Sigmoid colon (tissue), 7 donors: ENCODE results near the gene WDR11. TPM values are rescaled to one million over a fixed set of nuclear protein-coding genes. Genes with fewer than 3 reads are reported as not detected.

Source experiments
- DNase-seq: peaks from one replicate; pipeline ENCODE4 v3.0.0-alpha.2; 2019
- H3K27ac ChIP-seq, 4 donors: fragments of 200-600 bp; sonication (generic); one replicate each; pipeline ENCODE4 v1.5.1; 2016 to 2019; ENCODE audit warnings: mild to moderate bottlenecking in 1 of 4
- H3K27me3 ChIP-seq, 3 donors: fragments of 200-600 bp; sonication (generic); one replicate each; pipeline ENCODE4 v1.5.1; 2019; ENCODE audit warnings: mild to moderate bottlenecking in 1 of 3
- H3K36me3 ChIP-seq, 4 donors: fragments of 200-600 bp; sonication (generic); one replicate each; pipeline ENCODE4 v1.5.1; 2016 to 2019
- H3K4me1 ChIP-seq, 4 donors: fragments of 200-600 bp; sonication (generic); one replicate each; pipeline ENCODE4 v1.5.1; 2017 to 2019
- H3K4me3 ChIP-seq, 4 donors: fragments of 200-600 bp; sonication (generic); one replicate each; pipeline ENCODE4 v1.5.1; 2017 to 2019; ENCODE audit warnings: mild to moderate bottlenecking in 2 of 4, moderate library complexity in 1 of 4
- H3K9me3 ChIP-seq, 4 donors: fragments of 200-600 bp in 3 of 4; sonication (generic) in 3 of 4; one replicate each; pipeline versions ENCODE4 v1.5.1 to v1.6.1; 2013 to 2019
- CTCF ChIP-seq, 4 experiments: fragments of 450-650 bp in 3 of 4; fragments of 200-600 bp in 1 of 4; IDR thresholded peaks; one replicate each; pipeline ENCODE4 v1.5.1; 2016 to 2019; ENCODE audit warnings: antibody characterized with exemption in 4 of 4, mild to moderate bottlenecking in 3 of 4, moderate library complexity in 2 of 4
- EP300 ChIP-seq, 4 donors: sonication (generic); formaldehyde crosslinking; IDR thresholded peaks; one replicate each; pipeline ENCODE4 v1.6.1; 2017; ENCODE audit warnings: antibody characterized with exemption in 4 of 4
- POLR2A ChIP-seq, 2 donors: fragments of 450-650 bp; IDR thresholded peaks; one replicate each; pipeline ENCODE4 v1.6.1; 2016; ENCODE audit warnings: antibody characterized with exemption in 2 of 2, mild to moderate bottlenecking in 2 of 2, moderate library complexity in 2 of 2
- POLR2AphosphoS5 ChIP-seq, 4 donors: sonication (generic); formaldehyde crosslinking; IDR thresholded peaks; one replicate each; pipeline ENCODE4 v1.6.1; 2017; ENCODE audit warnings: antibody characterized with exemption in 4 of 4
- WGBS, 2 donors: extraction: QIAGEN DNeasy Blood & Tissue Kit; methylation state at CpG; one replicate each; pipeline ENCODE4 v1.1.7; 2013; 5-methylcytosine and 5-hydroxymethylcytosine counted together
- intact Hi-C: fragments of 100-400 bp; cut with DNase I; formaldehyde crosslinking; loops from one replicate; pipeline ENCODE4 v1.15.1; 2023
- polyA plus RNA-seq, 3 donors: library from polyadenylated mRNA; stranded (reverse); fragments of 200-250 nt; gene quantifications; one replicate each; pipeline ENCODE4 v1.2.3, GENCODE V29; 2013
- total RNA-seq, 4 donors: library from RNA; depleted of rRNA; stranded (reverse); fragments of >200 nt; gene quantifications; one replicate each; pipeline ENCODE4 v1.1.0, GENCODE V29; 2016
- donor health status: healthy with polysubstance abuse.
- donor health status: Bipolar disorder and iron deficiency.
- donor health status: healthy.

The WDR11 gene
- total and polyA plus RNA-seq, 7 donors: 18.5 to 65.1 (median 40.3) TPM

GRCh38 chr10:120873741-120874140, 22.6 kb downstream of the WDR11 start:
- TF ChIP-seq CTCF (IDR thresholded peaks at IDR 0.05) (no peak), EP300 (IDR thresholded peaks at IDR 0.05) (no peak), POLR2A (IDR thresholded peaks at IDR 0.05) (no peak), POLR2AphosphoS5 (IDR thresholded peaks at IDR 0.05) (no peak)
- Histone ChIP-seq H3K36me3 (peaks cover 0 to 83% (median 24%) of the 10 kb centered on the region in 4 donors), H3K4me3 (no peak overlapping the region), H3K27ac (no peak overlapping the region), H3K9me3 (no peaks in the 10 kb centered on the region), H3K27me3 (no peaks in the 10 kb centered on the region), H3K4me1 (no peaks in the 10 kb centered on the region)
- DNase-seq: no peak
- intact Hi-C loops: no loop called here

- H3K4me1 ChIP-seq: peaks cover 0 to 3% (median under 1%) of the 10 kb centered on the region in 4 donors
- TF ChIP-seq CTCF (IDR thresholded peaks at IDR 0.05) (no peak), POLR2A (IDR thresholded peaks at IDR 0.05) (no peak), POLR2AphosphoS5 (IDR thresholded peaks at IDR 0.05) (no peak), EP300 (IDR thresholded peaks at IDR 0.05) (no peak)
- no peak for DNase-seq
- WGBS, 2 donors: 68 to 81% methylated on average over 1 of the region's 1 CpG
- peaks cover 0 to 74% (median 12%) of the 10 kb centered on the region in 4 donors for H3K36me3 ChIP-seq
- intact Hi-C loops: no loop called here
- no peaks in the 10 kb centered on the region for H3K9me3 ChIP-seq
- no peaks in the 10 kb centered on the region for H3K27me3 ChIP-seq
- H3K27ac ChIP-seq: no peak overlapping the region
- H3K4me3 ChIP-seq: no peak overlapping the region
These were observed 31.9 kb downstream of the WDR11 start for GRCh38 chr10:120883071-120883470.

GRCh38 chr10:120887482-120887881, 36.3 kb downstream of the WDR11 start:
- DNase-seq: no peak
- TF ChIP-seq POLR2AphosphoS5 (IDR thresholded peaks at IDR 0.05) (no peak), POLR2A (IDR thresholded peaks at IDR 0.05) (no peak), EP300 (IDR thresholded peaks at IDR 0.05) (no peak), CTCF (IDR thresholded peaks at IDR 0.05) (no peak)
- 92 to 97% methylated on average over 3 of the region's 3 CpGs for WGBS, 2 donors
- Histone ChIP-seq H3K27me3 (no peaks in the 10 kb centered on the region), H3K4me3 (no peak overlapping the region), H3K9me3 (no peaks in the 10 kb centered on the region), H3K4me1 (peaks cover 0 to 7% (median 2%) of the 10 kb centered on the region in 4 donors), H3K27ac (no peak overlapping the region), H3K36me3 (peaks cover 12 to 73% (median 18%) of the 10 kb centered on the region in 4 donors)
- intact Hi-C loops: no loop called here

- Histone ChIP-seq H3K9me3 (no peaks in the 10 kb centered on the region), H3K4me1 (peaks cover 0 to 7% (median 2%) of the 10 kb centered on the region in 4 donors), H3K36me3 (peaks cover 6 to 48% (median 15%) of the 10 kb centered on the region in 4 donors), H3K4me3 (no peak overlapping the region), H3K27me3 (no peaks in the 10 kb centered on the region), H3K27ac (no peak overlapping the region)
- no peak for DNase-seq
- TF ChIP-seq CTCF (IDR thresholded peaks at IDR 0.05) (no peak), POLR2A (IDR thresholded peaks at IDR 0.05) (no peak), POLR2AphosphoS5 (IDR thresholded peaks at IDR 0.05) (no peak), EP300 (IDR thresholded peaks at IDR 0.05) (no peak)
- intact Hi-C loops: no loop called here
These were observed 40.2 kb downstream of the WDR11 start for GRCh38 chr10:120891365-120891764.

GRCh38 chr10:120894556-120894955, 43.4 kb downstream of the WDR11 start:
- 94 to 96% methylated on average over 1 of the region's 1 CpG for WGBS, 2 donors

More at GRCh38 chr10:120894556-120894955, 43.4 kb downstream of the WDR11 start:
- H3K4me3 ChIP-seq: no peak overlapping the region
- no peaks in the 10 kb centered on the region for H3K9me3 ChIP-seq
- H3K4me1 ChIP-seq: no peaks in the 10 kb centered on the region
- no peak for DNase-seq
- intact Hi-C loops: no loop called here
- H3K36me3 ChIP-seq: peaks cover 3 to 23% (median 10%) of the 10 kb centered on the region in 4 donors
- no peak overlapping the region for H3K27ac ChIP-seq
- no peaks in the 10 kb centered on the region for H3K27me3 ChIP-seq
- TF ChIP-seq POLR2A (IDR thresholded peaks at IDR 0.05): no peak
- TF ChIP-seq POLR2AphosphoS5 (IDR thresholded peaks at IDR 0.05): no peak
- no peak for TF ChIP-seq CTCF (IDR thresholded peaks at IDR 0.05)
- TF ChIP-seq EP300 (IDR thresholded peaks at IDR 0.05): no peak
